Thyroid gland (tissue), 4 donors: ENCODE measurements around the gene PRELID3B.

Experiments
- POLR2A ChIP-seq, 2 donors: fragments of 450-650 bp; IDR thresholded peaks; one replicate each; pipeline ENCODE4 v1.6.1; 2017; ENCODE audit warnings: antibody characterized with exemption in 2 of 2, mild to moderate bottlenecking in 2 of 2, moderate library complexity in 1 of 2
- TF ChIP-seq, protein P1 (sequence below), 6 experiments: fragments of 200-600 bp in 3 of 6; fragments of 450-650 bp in 3 of 6; sonication (generic) in 3 of 6; IDR thresholded peaks; one replicate each; pipeline ENCODE4 v1.5.1; 2016 to 2019; ENCODE audit warnings: antibody characterized with exemption in 6 of 6, mild to moderate bottlenecking in 2 of 6, inconsistent platforms in 1 of 6, moderate library complexity in 1 of 6

DNA sequence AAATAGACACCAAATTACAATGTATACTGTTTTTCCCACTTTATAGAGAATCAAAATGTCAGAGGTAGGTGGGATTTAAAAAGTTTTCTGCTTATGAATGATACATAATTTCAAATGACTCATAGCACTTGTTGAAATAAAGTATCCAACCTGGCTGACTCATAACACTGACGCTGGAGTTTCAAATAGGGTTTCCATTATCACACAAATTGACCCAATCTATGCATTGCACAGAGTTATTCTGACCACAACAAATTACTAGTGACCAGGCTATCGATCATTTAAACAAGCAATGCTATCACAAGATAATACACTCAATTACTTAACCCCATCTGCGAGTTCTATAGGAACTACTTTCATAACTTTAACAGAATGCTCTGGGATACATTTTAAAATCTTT is 31.9 kb upstream of the PRELID3B start:
- no peak for TF ChIP-seq POLR2A (IDR thresholded peaks at IDR 0.05)
- TF ChIP-seq, protein P1, sequence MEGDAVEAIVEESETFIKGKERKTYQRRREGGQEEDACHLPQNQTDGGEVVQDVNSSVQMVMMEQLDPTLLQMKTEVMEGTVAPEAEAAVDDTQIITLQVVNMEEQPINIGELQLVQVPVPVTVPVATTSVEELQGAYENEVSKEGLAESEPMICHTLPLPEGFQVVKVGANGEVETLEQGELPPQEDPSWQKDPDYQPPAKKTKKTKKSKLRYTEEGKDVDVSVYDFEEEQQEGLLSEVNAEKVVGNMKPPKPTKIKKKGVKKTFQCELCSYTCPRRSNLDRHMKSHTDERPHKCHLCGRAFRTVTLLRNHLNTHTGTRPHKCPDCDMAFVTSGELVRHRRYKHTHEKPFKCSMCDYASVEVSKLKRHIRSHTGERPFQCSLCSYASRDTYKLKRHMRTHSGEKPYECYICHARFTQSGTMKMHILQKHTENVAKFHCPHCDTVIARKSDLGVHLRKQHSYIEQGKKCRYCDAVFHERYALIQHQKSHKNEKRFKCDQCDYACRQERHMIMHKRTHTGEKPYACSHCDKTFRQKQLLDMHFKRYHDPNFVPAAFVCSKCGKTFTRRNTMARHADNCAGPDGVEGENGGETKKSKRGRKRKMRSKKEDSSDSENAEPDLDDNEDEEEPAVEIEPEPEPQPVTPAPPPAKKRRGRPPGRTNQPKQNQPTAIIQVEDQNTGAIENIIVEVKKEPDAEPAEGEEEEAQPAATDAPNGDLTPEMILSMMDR (IDR thresholded peaks at IDR 0.05), result no peak
